SK-N-MC (cell line): ENCODE results near the gene FOXP1.

Experiments
- EZH2 ChIP-seq: fragments of 200-600 bp; sonication (generic); IDR thresholded peaks from one replicate; pipeline ENCODE4 v1.6.1; 2017; ENCODE audit warnings: antibody characterized with exemption
- FOXP2 ChIP-seq: optimal IDR thresholded peaks from 2 replicates; pipeline ENCODE3; 2011; ENCODE audit warnings: mild to moderate bottlenecking, moderate library complexity; ENCODE audit not compliant: insufficient read depth; ENCODE audit errors: extremely low read length, control extremely low read depth
- POLR2AphosphoS5 ChIP-seq: IDR thresholded peaks from 2 replicates; pipeline ENCODE4 v1.6.1; 2012; ENCODE audit warnings: mild to moderate bottlenecking, low read depth, low read length, borderline replicate concordance

- no peak for TF ChIP-seq POLR2AphosphoS5
- TF ChIP-seq EZH2, result no peak
- TF ChIP-seq FOXP2, result no peak
Measured at GRCh38 chr3:71282976-71283375, 300.6 kb downstream of the FOXP1 start.
